Panc1 (cell line): ENCODE results near the gene TRPV5. TPM values are rescaled to one million over a fixed set of nuclear protein-coding genes. Genes with fewer than 3 reads are reported as not detected.

ENCODE experiments used
- ATAC-seq: fragments of 200-7000 bp; cut with Tn5 transposase; 2 replicates; pipeline ENCODE4 v1.9.1; 2020; ENCODE audit warnings: mild to moderate bottlenecking, moderate library complexity
- BruUV-seq: library from RNA; stranded (reverse); fragments of 400-500 nt; replicated peaks from 2 replicates; lab custom pipeline; 2021; lab: Mats Ljungman, UMichigan
- CTCF ChIA-PET: fragments of 300-600 bp; sonication (Branson Sonifier 250); formaldehyde crosslinking; loops from one replicate; lab custom pipeline; 2022; ENCODE audit warnings: antibody characterized with exemption; lab: Charles Lee
- POLR2A ChIA-PET: fragments of 300-600 bp; sonication (Branson Sonifier 250); formaldehyde crosslinking; loops from one replicate; lab custom pipeline; 2022; ENCODE audit warnings: antibody characterized with exemption; lab: Charles Lee
- DNase-seq: peaks from one replicate; pipeline ENCODE4 v3.0.0-alpha.2; 2010; ENCODE audit warnings: low read depth, low spot score
- H3K27ac ChIP-seq: 2 replicates; pipeline ENCODE4 v1.5.1; 2011; ENCODE audit warnings: mild to moderate bottlenecking, low read length, inconsistent platforms
- H3K27me3 ChIP-seq: fragments of 200-500 bp; sonication (Bioruptor generic); 2 replicates; pipeline ENCODE4 v1.6.0; 2014; ENCODE audit warnings: low read length, inconsistent platforms; ENCODE audit not compliant: control insufficient read depth, insufficient read depth
- H3K36me3 ChIP-seq: fragments of 200-500 bp; sonication (Bioruptor generic); 2 replicates; pipeline ENCODE4 v1.5.1; 2014; ENCODE audit warnings: inconsistent platforms, mild to moderate bottlenecking, low read length, moderate library complexity; ENCODE audit not compliant: control insufficient read depth, insufficient read depth
- H3K4me1 ChIP-seq: 2 replicates; pipeline ENCODE4 v1.5.1; 2011; ENCODE audit warnings: inconsistent platforms, mild to moderate bottlenecking, low read length, moderate library complexity; ENCODE audit not compliant: control insufficient read depth, insufficient read depth
- H3K4me3 ChIP-seq, 2 experiments: 2 replicates each; pipeline ENCODE4 v1.5.1; 2011 to 2012; ENCODE audit warnings: low read depth in 2 of 2, low read length in 2 of 2, mild to moderate bottlenecking in 2 of 2, inconsistent platforms in 1 of 2, moderate library complexity in 1 of 2
- H3K9me3 ChIP-seq: fragments of 200-500 bp; sonication (Bioruptor generic); 2 replicates; pipeline ENCODE4 v1.5.1; 2014; ENCODE audit warnings: low read depth, mild to moderate bottlenecking, inconsistent platforms, low read length, moderate library complexity; ENCODE audit not compliant: control insufficient read depth, insufficient read depth
- POLR2AphosphoS5 ChIP-seq: IDR thresholded peaks from 2 replicates; pipeline ENCODE4 v1.6.1; 2012; ENCODE audit warnings: mild to moderate bottlenecking, low read depth, low read length, moderate library complexity
- SIN3A ChIP-seq: IDR thresholded peaks from 2 replicates; pipeline ENCODE4 v1.6.1; 2012; ENCODE audit warnings: low read depth, mild to moderate bottlenecking, low read length, moderate library complexity, borderline replicate concordance; ENCODE audit not compliant: insufficient read depth
- TCF7L2 ChIP-seq: IDR thresholded peaks from 2 replicates; pipeline ENCODE4 v1.6.1; 2011; ENCODE audit warnings: mild to moderate bottlenecking, low read depth, low read length, inconsistent platforms
- in situ Hi-C: cut with HindIII; loops from 2 replicates; pipeline ENCODE4 v1.10.0; 2016; ENCODE audit warnings: low sequenced_read_pairs, low pct_unique_long_range_greater_than_20kb
- intact Hi-C: fragments of 100-400 bp; cut with micrococcal nuclease; formaldehyde crosslinking; loops from one replicate; pipeline ENCODE4 v1.10.0; 2022; ENCODE audit not compliant: unreplicated experiment
- total RNA-seq: library from RNA; stranded (reverse); gene quantifications from one replicate; pipeline ENCODE4 v1.2.1, GENCODE V29; 2021; ENCODE audit not compliant: unreplicated experiment
- TF ChIP-seq, protein P1 (sequence below): fragments of 450-650 bp; IDR thresholded peaks from 2 replicates; pipeline ENCODE4 v1.5.1; 2017; ENCODE audit warnings: mild to moderate bottlenecking
- TF ChIP-seq, protein P2 (sequence below), 2 experiments: IDR thresholded peaks; 2 replicates each; pipeline ENCODE4 v1.6.1; 2011 to 2012; ENCODE audit warnings: low read depth in 2 of 2, control low read depth in 1 of 2, low read length in 1 of 2, mild to moderate bottlenecking in 1 of 2, moderate library complexity in 1 of 2; ENCODE audit not compliant: insufficient read depth in 1 of 2

TRPV5 gene
- total RNA-seq, 1 experiment from 2014 or later, result not detected

DNA sequence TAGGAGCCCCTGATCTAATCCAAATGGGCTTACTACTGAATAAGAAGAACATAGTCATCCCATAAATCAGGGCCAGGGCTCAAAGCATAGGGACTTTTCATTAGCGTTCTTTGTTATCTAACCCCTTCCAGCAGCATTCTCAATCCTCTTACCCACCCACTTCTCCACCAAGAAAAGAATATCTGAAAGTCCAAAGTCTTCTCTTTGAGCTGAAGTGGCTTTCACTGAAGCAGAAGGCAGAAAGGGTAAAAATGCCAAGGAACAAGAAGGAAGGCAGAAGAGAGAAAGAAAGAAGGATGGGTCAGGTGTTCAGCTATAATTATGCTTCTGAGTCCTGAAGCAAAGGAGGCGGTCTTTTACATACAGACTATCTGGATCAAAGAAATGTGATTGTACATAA is 10.2 kb downstream of the TRPV5 start:
- H3K27me3 ChIP-seq, result no peaks in the 10 kb centered on the region; the same call in 1 of the 2 replicates
- TF ChIP-seq POLR2AphosphoS5, result no peak
- TF ChIP-seq, protein P1, sequence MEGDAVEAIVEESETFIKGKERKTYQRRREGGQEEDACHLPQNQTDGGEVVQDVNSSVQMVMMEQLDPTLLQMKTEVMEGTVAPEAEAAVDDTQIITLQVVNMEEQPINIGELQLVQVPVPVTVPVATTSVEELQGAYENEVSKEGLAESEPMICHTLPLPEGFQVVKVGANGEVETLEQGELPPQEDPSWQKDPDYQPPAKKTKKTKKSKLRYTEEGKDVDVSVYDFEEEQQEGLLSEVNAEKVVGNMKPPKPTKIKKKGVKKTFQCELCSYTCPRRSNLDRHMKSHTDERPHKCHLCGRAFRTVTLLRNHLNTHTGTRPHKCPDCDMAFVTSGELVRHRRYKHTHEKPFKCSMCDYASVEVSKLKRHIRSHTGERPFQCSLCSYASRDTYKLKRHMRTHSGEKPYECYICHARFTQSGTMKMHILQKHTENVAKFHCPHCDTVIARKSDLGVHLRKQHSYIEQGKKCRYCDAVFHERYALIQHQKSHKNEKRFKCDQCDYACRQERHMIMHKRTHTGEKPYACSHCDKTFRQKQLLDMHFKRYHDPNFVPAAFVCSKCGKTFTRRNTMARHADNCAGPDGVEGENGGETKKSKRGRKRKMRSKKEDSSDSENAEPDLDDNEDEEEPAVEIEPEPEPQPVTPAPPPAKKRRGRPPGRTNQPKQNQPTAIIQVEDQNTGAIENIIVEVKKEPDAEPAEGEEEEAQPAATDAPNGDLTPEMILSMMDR, result no peak
- ATAC-seq (no peak), DNase-seq (no peak)
- H3K36me3 ChIP-seq, result no peaks in the 10 kb centered on the region
- intact Hi-C loops, result no loop called here
- no peaks in the 10 kb centered on the region for H3K4me1 ChIP-seq
- ChIA-PET POLR2A (no interaction called here), CTCF (no interaction called here)
- no peak overlapping the region for H3K27ac ChIP-seq
- H3K9me3 ChIP-seq, result no peaks in the 10 kb centered on the region
- in situ Hi-C loops, result no loop called here
- BruUV-seq, result no TSS peak
- no peak overlapping the region for H3K4me3 ChIP-seq

DNA sequence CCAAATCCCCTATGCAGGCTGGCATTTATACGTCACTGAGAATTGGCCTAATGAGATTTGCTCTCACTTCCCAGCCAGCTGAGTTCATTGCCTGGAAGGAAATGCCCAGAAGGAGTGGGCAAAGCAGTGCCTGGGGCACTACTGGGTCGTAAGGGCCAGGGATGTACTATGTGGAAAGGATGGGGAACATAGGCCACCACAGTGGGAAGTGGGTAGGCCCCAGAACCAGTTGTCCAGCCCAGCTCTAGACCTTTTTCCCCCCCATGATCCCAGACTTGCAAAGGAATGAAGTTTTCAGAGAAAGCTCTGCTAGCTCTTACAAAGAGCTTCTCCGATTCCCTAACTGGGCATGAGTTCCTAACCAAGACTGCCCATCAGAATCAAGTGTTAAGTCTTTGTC is 13.9 kb downstream of the TRPV5 start:
- Histone ChIP-seq H3K36me3 (no peaks in the 10 kb centered on the region), H3K9me3 (no peaks in the 10 kb centered on the region), H3K27me3 (no peaks in the 10 kb centered on the region; the same call in 1 of the 2 replicates), H3K27ac (no peak overlapping the region), H3K4me1 (no peaks in the 10 kb centered on the region), H3K4me3 (no peak overlapping the region)
- in situ Hi-C loops (no loop called here), intact Hi-C loops (no loop called here)
- POLR2A ChIA-PET, result no interaction called here
- DNase-seq, result no peak
- TF ChIP-seq SIN3A (no peak), TCF7L2 (no peak), POLR2AphosphoS5 (no peak)
- TF ChIP-seq, protein P2, sequence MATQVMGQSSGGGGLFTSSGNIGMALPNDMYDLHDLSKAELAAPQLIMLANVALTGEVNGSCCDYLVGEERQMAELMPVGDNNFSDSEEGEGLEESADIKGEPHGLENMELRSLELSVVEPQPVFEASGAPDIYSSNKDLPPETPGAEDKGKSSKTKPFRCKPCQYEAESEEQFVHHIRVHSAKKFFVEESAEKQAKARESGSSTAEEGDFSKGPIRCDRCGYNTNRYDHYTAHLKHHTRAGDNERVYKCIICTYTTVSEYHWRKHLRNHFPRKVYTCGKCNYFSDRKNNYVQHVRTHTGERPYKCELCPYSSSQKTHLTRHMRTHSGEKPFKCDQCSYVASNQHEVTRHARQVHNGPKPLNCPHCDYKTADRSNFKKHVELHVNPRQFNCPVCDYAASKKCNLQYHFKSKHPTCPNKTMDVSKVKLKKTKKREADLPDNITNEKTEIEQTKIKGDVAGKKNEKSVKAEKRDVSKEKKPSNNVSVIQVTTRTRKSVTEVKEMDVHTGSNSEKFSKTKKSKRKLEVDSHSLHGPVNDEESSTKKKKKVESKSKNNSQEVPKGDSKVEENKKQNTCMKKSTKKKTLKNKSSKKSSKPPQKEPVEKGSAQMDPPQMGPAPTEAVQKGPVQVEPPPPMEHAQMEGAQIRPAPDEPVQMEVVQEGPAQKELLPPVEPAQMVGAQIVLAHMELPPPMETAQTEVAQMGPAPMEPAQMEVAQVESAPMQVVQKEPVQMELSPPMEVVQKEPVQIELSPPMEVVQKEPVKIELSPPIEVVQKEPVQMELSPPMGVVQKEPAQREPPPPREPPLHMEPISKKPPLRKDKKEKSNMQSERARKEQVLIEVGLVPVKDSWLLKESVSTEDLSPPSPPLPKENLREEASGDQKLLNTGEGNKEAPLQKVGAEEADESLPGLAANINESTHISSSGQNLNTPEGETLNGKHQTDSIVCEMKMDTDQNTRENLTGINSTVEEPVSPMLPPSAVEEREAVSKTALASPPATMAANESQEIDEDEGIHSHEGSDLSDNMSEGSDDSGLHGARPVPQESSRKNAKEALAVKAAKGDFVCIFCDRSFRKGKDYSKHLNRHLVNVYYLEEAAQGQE (IDR thresholded peaks at IDR 0.05; ENCODE audit: insufficient read depth in 1 of 2, low read depth in 2 of 2, low read length in 1 of 2), result no peak
- TF ChIP-seq, protein P1, result no peak
- CTCF ChIA-PET, result no interaction called here
- BruUV-seq, result no TSS peak
- ATAC-seq, result no peak
